ENCODE data around the gene NXPH3.

Gene NXPH3

GRCh38 chr17:49596613-49597244 lies 21.1 kb downstream of the NXPH3 start:
- DNase-seq, result no peak

- DNase-seq, result no peak
These were observed 21.8 kb downstream of the NXPH3 start for GRCh38 chr17:49597436-49597835.

GRCh38 chr17:49597928-49598655 lies 22.4 kb downstream of the NXPH3 start:
- no peak for DNase-seq

GRCh38 chr17:49598918-49599317 lies 23.2 kb downstream of the NXPH3 start:
- DNase-seq, result no peak

- DNase-seq, result no peak
These were observed 25.3 kb downstream of the NXPH3 start for GRCh38 chr17:49600949-49601348.

- DNase-seq, result no peak
These were observed 27.1 kb downstream of the NXPH3 start for GRCh38 chr17:49602783-49603182.

- no peak for DNase-seq
These were observed 27.6 kb downstream of the NXPH3 start for GRCh38 chr17:49603238-49603637.

- no peak for DNase-seq
These were observed 28.0 kb downstream of the NXPH3 start for GRCh38 chr17:49603720-49604119.

- DNase-seq, result no peak
These were observed 28.7 kb downstream of the NXPH3 start for GRCh38 chr17:49604314-49604869.

GRCh38 chr17:49610883-49611584 lies 35.4 kb downstream of the NXPH3 start:
- no peak for DNase-seq

GRCh38 chr17:49612726-49613125 lies 37.1 kb downstream of the NXPH3 start:
- DNase-seq, result no peak

GRCh38 chr17:49613182-49613800 lies 37.6 kb downstream of the NXPH3 start:
- no peak for DNase-seq

- DNase-seq, result no peak
These were observed 40.4 kb downstream of the NXPH3 start for GRCh38 chr17:49616086-49616485.

- no peak for DNase-seq
These were observed 41.0 kb downstream of the NXPH3 start for GRCh38 chr17:49616601-49617131.

GRCh38 chr17:49618028-49618611 lies 42.4 kb downstream of the NXPH3 start:
- peak in 2 of 3 experiments; percentile 28 to 66 for DNase-seq

- no peak for DNase-seq
These were observed 45.7 kb downstream of the NXPH3 start for GRCh38 chr17:49621420-49621819.

GRCh38 chr17:49621946-49622529 lies 46.4 kb downstream of the NXPH3 start:
- no peak for DNase-seq

- no peak for DNase-seq
These were observed 49.2 kb downstream of the NXPH3 start for GRCh38 chr17:49624896-49625295.

GRCh38 chr17:49629447-49629846 lies 53.8 kb downstream of the NXPH3 start:
- DNase-seq, result no peak

GRCh38 chr17:49630113-49630900 lies 54.6 kb downstream of the NXPH3 start:
- DNase-seq, result no peak

- no peak for DNase-seq
These were observed 55.8 kb downstream of the NXPH3 start for GRCh38 chr17:49631496-49631895.

Data from NCI-H1417 (cell line).